SH-SY5Y (cell line): ENCODE data around the gene CAMK2D.

Experiments
- GATA2 ChIP-seq: IDR thresholded peaks from 2 replicates; pipeline ENCODE4 v1.6.1; 2011; ENCODE audit warnings: mild to moderate bottlenecking, low read depth, low read length
- GATA3 ChIP-seq: IDR thresholded peaks from 2 replicates; pipeline ENCODE4 v1.6.1; 2011; ENCODE audit warnings: low read depth, mild to moderate bottlenecking, low read length, moderate library complexity

DNA sequence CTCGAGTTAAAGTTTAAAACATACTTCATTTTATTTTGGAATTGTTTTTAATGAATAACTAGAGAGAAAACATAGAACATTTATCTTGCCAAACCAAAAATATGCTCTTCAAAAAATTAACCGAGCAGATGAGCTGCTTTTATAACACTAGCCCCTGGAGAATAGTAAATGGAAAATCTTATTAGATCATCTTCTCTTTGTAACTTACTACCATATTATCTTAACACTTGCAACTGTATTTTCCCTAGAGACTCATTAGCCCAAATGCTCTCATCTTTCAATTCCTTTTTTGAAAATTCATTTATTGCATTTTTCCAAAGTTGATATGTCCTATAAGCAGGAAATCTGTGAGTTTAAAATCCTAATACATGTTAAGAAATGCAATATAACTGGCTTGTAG lies 143.3 kb downstream of the CAMK2D start:
- no peak for TF ChIP-seq GATA2
- TF ChIP-seq GATA3, result no peak
